SU-DHL-6 (cell line): Measurements from ENCODE around the gene NAGPA.

Experiments
- EZH2phosphoT487 ChIP-seq: fragments of 200-600 bp; sonication (generic), shearing (Covaris generic); conservative IDR thresholded peaks from 2 replicates; pipeline ENCODE4 v1.6.1; 2018; ENCODE audit warnings: mild to moderate bottlenecking, antibody characterized with exemption, low read length, moderate library complexity, mixed read lengths
- TF ChIP-seq, protein P1 (sequence below): fragments of 200-600 bp; sonication (generic); IDR thresholded peaks from one replicate; pipeline ENCODE4 v1.5.1; 2017; ENCODE audit warnings: antibody characterized with exemption, mild to moderate bottlenecking, low read length, moderate library complexity; ENCODE audit not compliant: insufficient read depth, poor library complexity, severe bottlenecking

DNA sequence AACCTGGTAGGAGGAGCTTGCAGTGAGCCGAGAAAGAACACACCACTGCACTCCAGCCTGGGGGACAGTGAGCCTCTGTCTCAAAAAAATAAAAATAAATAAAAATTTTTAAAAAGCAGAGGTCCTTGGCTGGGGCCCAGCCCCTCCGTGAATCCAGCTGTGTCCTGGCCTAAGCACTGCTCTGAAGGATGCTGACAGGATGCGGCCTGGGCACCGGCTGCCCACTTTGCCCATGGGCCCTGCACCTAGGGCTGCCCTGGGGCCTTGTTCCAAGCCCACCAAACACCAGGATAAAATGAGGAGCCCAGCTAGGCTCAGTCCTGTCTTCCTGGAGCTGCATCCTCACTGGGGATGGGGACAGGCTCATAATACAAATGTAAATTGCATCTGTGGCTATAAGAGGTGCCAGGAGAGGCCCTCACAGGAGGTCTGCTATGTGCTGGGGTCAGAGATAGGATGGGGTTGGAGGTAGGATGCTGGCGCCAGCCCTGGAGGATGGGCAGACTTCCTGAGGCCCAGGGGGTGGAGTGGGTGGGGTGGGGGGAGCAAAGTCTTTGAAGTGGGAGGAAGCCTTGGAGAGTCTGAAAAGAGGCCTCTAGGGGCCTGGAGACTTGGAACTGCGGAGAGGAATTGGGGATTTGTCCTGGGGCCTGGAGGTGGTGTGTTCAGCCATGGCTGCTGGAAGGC lies 25.8 kb upstream of the NAGPA start:
- TF ChIP-seq, protein P1, sequence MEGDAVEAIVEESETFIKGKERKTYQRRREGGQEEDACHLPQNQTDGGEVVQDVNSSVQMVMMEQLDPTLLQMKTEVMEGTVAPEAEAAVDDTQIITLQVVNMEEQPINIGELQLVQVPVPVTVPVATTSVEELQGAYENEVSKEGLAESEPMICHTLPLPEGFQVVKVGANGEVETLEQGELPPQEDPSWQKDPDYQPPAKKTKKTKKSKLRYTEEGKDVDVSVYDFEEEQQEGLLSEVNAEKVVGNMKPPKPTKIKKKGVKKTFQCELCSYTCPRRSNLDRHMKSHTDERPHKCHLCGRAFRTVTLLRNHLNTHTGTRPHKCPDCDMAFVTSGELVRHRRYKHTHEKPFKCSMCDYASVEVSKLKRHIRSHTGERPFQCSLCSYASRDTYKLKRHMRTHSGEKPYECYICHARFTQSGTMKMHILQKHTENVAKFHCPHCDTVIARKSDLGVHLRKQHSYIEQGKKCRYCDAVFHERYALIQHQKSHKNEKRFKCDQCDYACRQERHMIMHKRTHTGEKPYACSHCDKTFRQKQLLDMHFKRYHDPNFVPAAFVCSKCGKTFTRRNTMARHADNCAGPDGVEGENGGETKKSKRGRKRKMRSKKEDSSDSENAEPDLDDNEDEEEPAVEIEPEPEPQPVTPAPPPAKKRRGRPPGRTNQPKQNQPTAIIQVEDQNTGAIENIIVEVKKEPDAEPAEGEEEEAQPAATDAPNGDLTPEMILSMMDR, result no peak
- TF ChIP-seq EZH2phosphoT487, result no peak
